ENCODE results near the gene OPA1.

Gene OPA1

DNA sequence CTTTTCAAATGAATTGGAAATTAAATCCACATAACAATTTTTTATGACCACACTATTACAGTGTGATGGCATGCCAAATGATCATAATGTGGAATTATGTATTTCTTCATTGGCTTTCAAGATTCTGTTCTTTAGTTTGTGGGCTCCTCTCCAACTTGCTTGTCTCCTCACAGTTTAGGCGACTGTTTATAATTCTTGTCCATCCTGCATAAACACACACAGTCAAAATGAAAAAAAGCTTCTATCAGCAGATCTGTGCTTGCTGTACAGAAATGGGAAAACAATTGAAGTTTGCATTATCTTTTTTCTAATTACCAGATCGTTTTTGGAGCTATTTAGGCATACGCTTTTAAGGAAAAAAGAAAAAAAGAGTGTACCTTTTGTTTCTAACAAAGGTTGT, 37.0 kb downstream of the OPA1 start:
- no peak for DNase-seq (ENCODE audit: low read depth, low spot score)
- H3K9me3 ChIP-seq (ENCODE audit: insufficient read depth, low read length): no peaks in the 10 kb centered on the region
- no peak overlapping the region for H3K4me3 ChIP-seq (ENCODE audit: insufficient read length, low read depth)
- no peaks in the 10 kb centered on the region for H3K27me3 ChIP-seq (ENCODE audit: insufficient read depth, insufficient read length)
- TF ChIP-seq ZNF274 (IDR thresholded peaks at IDR 0.05; ENCODE audit: low read depth, low read length): no peak
- no peak for TF ChIP-seq SUZ12 (IDR thresholded peaks at IDR 0.05; ENCODE audit: extremely low read depth, insufficient read depth, insufficient read length)
- TF ChIP-seq YY1 (IDR thresholded peaks at IDR 0.05; ENCODE audit: insufficient read depth, insufficient read length): no peak
- no peak overlapping the region for H3K9ac ChIP-seq (ENCODE audit: insufficient read length, low read depth)
- H3K36me3 ChIP-seq (ENCODE audit: insufficient read depth, insufficient read length, low read length): peaks cover 27% of the 10 kb centered on the region
- H3K4me1 ChIP-seq (ENCODE audit: insufficient read depth, insufficient read length): no peaks in the 10 kb centered on the region

GRCh38 chr3:193637831-193638230, 44.8 kb downstream of the OPA1 start:
- Histone ChIP-seq H3K4me1 (ENCODE audit: insufficient read depth, insufficient read length) (no peaks in the 10 kb centered on the region), H3K9ac (ENCODE audit: insufficient read length, low read depth) (no peak overlapping the region), H3K9me3 (ENCODE audit: insufficient read depth, low read length) (0 out of 2 replicates have a peak, but pooled peaks cover 4% of the 10 kb centered on the region), H3K4me3 (ENCODE audit: insufficient read length, low read depth) (no peak overlapping the region), H3K27me3 (ENCODE audit: insufficient read depth, insufficient read length) (no peaks in the 10 kb centered on the region), H3K36me3 (ENCODE audit: insufficient read depth, insufficient read length, low read length) (peaks cover 51% of the 10 kb centered on the region)
- no peak for TF ChIP-seq ZNF274 (IDR thresholded peaks at IDR 0.05; ENCODE audit: low read depth, low read length)
- no peak for TF ChIP-seq SUZ12 (IDR thresholded peaks at IDR 0.05; ENCODE audit: extremely low read depth, insufficient read depth, insufficient read length)
- no peak for TF ChIP-seq YY1 (IDR thresholded peaks at IDR 0.05; ENCODE audit: insufficient read depth, insufficient read length)
- DNase-seq (ENCODE audit: low read depth, low spot score): no peak

DNA sequence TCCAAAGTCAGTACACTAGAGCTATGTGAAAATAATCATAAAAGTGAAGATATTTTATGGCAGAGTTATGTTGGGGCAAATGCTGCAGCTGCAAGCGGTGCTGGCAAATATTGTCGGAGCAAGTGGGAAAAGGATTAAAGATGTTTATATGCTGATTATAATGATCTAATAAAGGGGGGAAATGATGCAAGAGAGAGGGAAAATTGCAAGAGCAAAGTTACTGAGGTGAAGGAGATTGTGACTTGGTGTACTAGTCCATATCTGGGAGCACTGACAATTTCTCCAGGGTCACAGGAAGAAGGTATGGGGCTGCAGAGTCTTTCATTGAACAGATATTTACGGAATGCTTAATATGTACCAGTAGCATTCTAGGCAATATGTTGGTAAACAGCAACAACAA, 45.8 kb downstream of the OPA1 start:
- no peak for DNase-seq (ENCODE audit: low read depth, low spot score)
- Histone ChIP-seq H3K36me3 (ENCODE audit: insufficient read depth, insufficient read length, low read length) (peaks cover 61% of the 10 kb centered on the region), H3K9me3 (ENCODE audit: insufficient read depth, low read length) (0 out of 2 replicates have a peak, but pooled peaks cover 4% of the 10 kb centered on the region), H3K4me1 (ENCODE audit: insufficient read depth, insufficient read length) (no peaks in the 10 kb centered on the region), H3K4me3 (ENCODE audit: insufficient read length, low read depth) (no peak overlapping the region), H3K27me3 (ENCODE audit: insufficient read depth, insufficient read length) (no peaks in the 10 kb centered on the region), H3K9ac (ENCODE audit: insufficient read length, low read depth) (no peak overlapping the region)
- TF ChIP-seq ZNF274 (IDR thresholded peaks at IDR 0.05; ENCODE audit: low read depth, low read length) (no peak), SUZ12 (IDR thresholded peaks at IDR 0.05; ENCODE audit: extremely low read depth, insufficient read depth, insufficient read length) (no peak), YY1 (IDR thresholded peaks at IDR 0.05; ENCODE audit: insufficient read depth, insufficient read length) (no peak)

DNA sequence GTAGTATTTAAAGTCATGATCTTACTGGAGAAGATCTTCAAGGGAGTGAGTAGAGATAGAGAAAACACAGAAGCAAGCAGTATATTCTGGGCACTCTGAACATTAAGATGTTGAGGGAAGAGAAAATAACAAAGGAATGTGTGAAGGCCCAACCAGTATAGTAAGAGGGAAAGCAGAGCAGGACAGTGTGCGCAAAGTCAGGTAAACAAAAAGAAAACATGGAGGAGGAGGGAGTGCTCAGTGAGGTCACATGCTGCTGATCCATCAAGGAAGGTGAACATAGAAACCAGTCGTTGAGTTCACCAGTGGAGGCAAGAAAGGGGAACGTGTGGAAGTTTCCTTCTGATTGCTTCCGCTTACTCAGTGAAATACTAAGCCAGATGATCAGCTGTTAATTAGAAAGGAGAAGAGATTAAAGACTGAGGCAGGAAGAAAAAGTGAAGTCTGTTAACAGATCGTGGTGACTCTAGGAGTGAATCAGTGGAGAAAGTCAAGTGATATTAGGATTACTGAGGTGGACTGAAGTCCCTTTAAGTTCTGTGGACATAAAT, 47.2 kb downstream of the OPA1 start:
- no peak for DNase-seq (ENCODE audit: low read depth, low spot score)
- no peak overlapping the region for H3K9ac ChIP-seq (ENCODE audit: insufficient read length, low read depth)
- H3K36me3 ChIP-seq (ENCODE audit: insufficient read depth, insufficient read length, low read length): peaks cover 74% of the 10 kb centered on the region
- H3K4me1 ChIP-seq (ENCODE audit: insufficient read depth, insufficient read length): no peaks in the 10 kb centered on the region
- no peak overlapping the region for H3K4me3 ChIP-seq (ENCODE audit: insufficient read length, low read depth)
- H3K9me3 ChIP-seq (ENCODE audit: insufficient read depth, low read length): 0 out of 2 replicates have a peak, but pooled peaks cover 4% of the 10 kb centered on the region
- no peaks in the 10 kb centered on the region for H3K27me3 ChIP-seq (ENCODE audit: insufficient read depth, insufficient read length)
- TF ChIP-seq YY1 (IDR thresholded peaks at IDR 0.05; ENCODE audit: insufficient read depth, insufficient read length) (no peak), SUZ12 (IDR thresholded peaks at IDR 0.05; ENCODE audit: extremely low read depth, insufficient read depth, insufficient read length) (no peak), ZNF274 (IDR thresholded peaks at IDR 0.05; ENCODE audit: low read depth, low read length) (no peak)

- H3K4me3 ChIP-seq (ENCODE audit: insufficient read length, low read depth): no peak overlapping the region
- H3K36me3 ChIP-seq (ENCODE audit: insufficient read depth, insufficient read length, low read length): peaks cover 74% of the 10 kb centered on the region
- no peaks in the 10 kb centered on the region for H3K4me1 ChIP-seq (ENCODE audit: insufficient read depth, insufficient read length)
- 0 out of 2 replicates have a peak, but pooled peaks cover 3% of the 10 kb centered on the region for H3K9me3 ChIP-seq (ENCODE audit: insufficient read depth, low read length)
- TF ChIP-seq YY1 (IDR thresholded peaks at IDR 0.05; ENCODE audit: insufficient read depth, insufficient read length) (no peak), ZNF274 (IDR thresholded peaks at IDR 0.05; ENCODE audit: low read depth, low read length) (no peak), SUZ12 (IDR thresholded peaks at IDR 0.05; ENCODE audit: extremely low read depth, insufficient read depth, insufficient read length) (no peak)
- H3K9ac ChIP-seq (ENCODE audit: insufficient read length, low read depth): no peak overlapping the region
- DNase-seq (ENCODE audit: low read depth, low spot score): no peak
- no peaks in the 10 kb centered on the region for H3K27me3 ChIP-seq (ENCODE audit: insufficient read depth, insufficient read length)
Observed at GRCh38 chr3:193640728-193641439, 47.9 kb downstream of the OPA1 start.

GRCh38 chr3:193641440-193641775, 48.4 kb downstream of the OPA1 start:
- no peak overlapping the region for H3K9ac ChIP-seq (ENCODE audit: insufficient read length, low read depth)
- TF ChIP-seq SUZ12 (IDR thresholded peaks at IDR 0.05; ENCODE audit: extremely low read depth, insufficient read depth, insufficient read length) (no peak), YY1 (IDR thresholded peaks at IDR 0.05; ENCODE audit: insufficient read depth, insufficient read length) (no peak), ZNF274 (IDR thresholded peaks at IDR 0.05; ENCODE audit: low read depth, low read length) (no peak)

DNA sequence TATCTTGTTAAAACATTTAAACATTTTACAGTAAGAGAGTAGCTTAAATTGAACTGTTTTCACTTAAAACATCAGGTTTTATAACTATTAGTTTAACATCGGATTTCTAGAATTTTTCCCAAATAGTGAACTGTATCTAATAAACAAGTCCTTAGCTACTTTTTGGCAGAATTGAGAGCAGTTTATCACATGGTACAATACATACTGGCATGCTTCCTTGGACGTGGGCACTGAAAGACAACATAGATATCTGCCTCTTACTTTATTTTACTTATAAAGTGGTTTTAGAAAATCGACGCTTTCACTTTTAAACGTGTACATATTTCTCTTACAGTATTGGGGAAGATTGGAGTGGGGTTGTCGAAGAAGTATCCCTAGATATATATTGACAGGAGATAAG, 52.8 kb downstream of the OPA1 start:
- Histone ChIP-seq H3K36me3 (ENCODE audit: insufficient read depth, insufficient read length, low read length) (peaks cover 77% of the 10 kb centered on the region), H3K4me3 (ENCODE audit: insufficient read length, low read depth) (no peak overlapping the region)

More at GRCh38 chr3:193641440-193641775, 48.4 kb downstream of the OPA1 start:
- Histone ChIP-seq H3K27me3 (ENCODE audit: insufficient read depth, insufficient read length) (no peaks in the 10 kb centered on the region), H3K36me3 (ENCODE audit: insufficient read depth, insufficient read length, low read length) (peaks cover 74% of the 10 kb centered on the region), H3K4me1 (ENCODE audit: insufficient read depth, insufficient read length) (no peaks in the 10 kb centered on the region), H3K4me3 (ENCODE audit: insufficient read length, low read depth) (no peak overlapping the region), H3K9me3 (ENCODE audit: insufficient read depth, low read length) (no peaks in the 10 kb centered on the region)
- no peak for DNase-seq (ENCODE audit: low read depth, low spot score)

More for the DNA sequence above, 52.8 kb downstream of the OPA1 start:
- no peaks in the 10 kb centered on the region for H3K27me3 ChIP-seq (ENCODE audit: insufficient read depth, insufficient read length)
- H3K4me1 ChIP-seq (ENCODE audit: insufficient read depth, insufficient read length): no peaks in the 10 kb centered on the region
- no peak for DNase-seq (ENCODE audit: low read depth, low spot score)
- TF ChIP-seq ZNF274 (IDR thresholded peaks at IDR 0.05; ENCODE audit: low read depth, low read length): no peak
- TF ChIP-seq YY1 (IDR thresholded peaks at IDR 0.05; ENCODE audit: insufficient read depth, insufficient read length): no peak
- no peak for TF ChIP-seq SUZ12 (IDR thresholded peaks at IDR 0.05; ENCODE audit: extremely low read depth, insufficient read depth, insufficient read length)
- H3K9me3 ChIP-seq (ENCODE audit: insufficient read depth, low read length): no peaks in the 10 kb centered on the region
- H3K9ac ChIP-seq (ENCODE audit: insufficient read length, low read depth): no peak overlapping the region
